ENCODE results near the gene LRBA.

Gene LRBA

DNA sequence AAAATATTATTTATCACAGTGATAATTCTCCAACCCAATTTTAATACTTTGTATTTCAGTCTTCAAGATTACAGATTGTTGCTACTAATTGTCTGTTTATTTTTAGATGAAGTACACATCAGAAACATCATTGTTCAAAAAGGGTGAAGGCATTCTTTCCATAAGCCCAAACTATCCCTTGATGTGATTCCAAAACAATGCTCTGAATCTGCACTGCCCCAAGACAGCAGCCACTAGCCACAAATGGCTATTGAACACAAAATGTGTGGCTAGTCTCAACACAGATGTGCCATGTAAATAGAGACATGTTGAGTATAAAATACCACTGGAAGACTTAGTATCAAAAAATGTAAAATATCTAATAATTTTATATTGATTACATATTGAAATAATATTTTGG, 583.9 kb downstream of the LRBA start:
- Histone ChIP-seq H3K4me1 (ENCODE audit: control extremely low read depth in 1 of 4, control insufficient read depth in 4 of 4, insufficient read depth in 4 of 4, low read length in 3 of 4) (no peaks in the 10 kb centered on the region), H3K27me3 (replicated peaks in 2 of 5; ENCODE audit: control insufficient read depth in 4 of 5, insufficient read depth in 5 of 5, low read length in 4 of 5) (no peaks in the 10 kb centered on the region), H3K4me3 (ENCODE audit: control insufficient read depth in 1 of 7, extremely low read depth in 1 of 7, insufficient read depth in 4 of 7, low read depth in 2 of 7, low read length in 6 of 7) (no peak overlapping the region), H3K9me3 (ENCODE audit: control extremely low read depth in 1 of 5, control insufficient read depth in 4 of 5, insufficient read depth in 2 of 5, low read depth in 1 of 5, low read length in 4 of 5) (no peaks in the 10 kb centered on the region), H3K36me3 (ENCODE audit: control insufficient read depth in 4 of 4, insufficient read depth in 4 of 4, low read length in 3 of 4) (peaks cover 0 to 24% (median 4%) of the 10 kb centered on the region in 4 experiments), H3K27ac (ENCODE audit: insufficient read depth in 1 of 2, low read depth in 1 of 2, low read length in 2 of 2, poor library complexity in 1 of 2, severe bottlenecking in 2 of 2) (no peak overlapping the region)
- DNase-seq, result no peak
- ChIA-PET POLR2A (no interaction called here), CTCF (no interaction called here)

GRCh38 chr4:150425161-150425560, 589.9 kb downstream of the LRBA start:
- ChIA-PET POLR2A (no interaction called here), CTCF (no interaction called here)
- no peaks in the 10 kb centered on the region for H3K9me3 ChIP-seq (ENCODE audit: control extremely low read depth in 1 of 5, control insufficient read depth in 4 of 5, insufficient read depth in 2 of 5, low read depth in 1 of 5, low read length in 4 of 5)
- H3K27ac ChIP-seq (ENCODE audit: insufficient read depth in 1 of 2, low read depth in 1 of 2, low read length in 2 of 2, poor library complexity in 1 of 2, severe bottlenecking in 2 of 2), result no peak overlapping the region
- no peak for DNase-seq
- H3K36me3 ChIP-seq (ENCODE audit: control insufficient read depth in 4 of 4, insufficient read depth in 4 of 4, low read length in 3 of 4), result peaks cover 3 to 22% (median 7%) of the 10 kb centered on the region in 4 experiments
- WGBS (ENCODE audit: insufficient coverage), result 100% methylated on average over 1 of the region's 1 CpG
- no peaks in the 10 kb centered on the region for H3K4me1 ChIP-seq (ENCODE audit: control extremely low read depth in 1 of 4, control insufficient read depth in 4 of 4, insufficient read depth in 4 of 4, low read length in 3 of 4)
- no peak overlapping the region for H3K4me3 ChIP-seq (ENCODE audit: control insufficient read depth in 1 of 7, extremely low read depth in 1 of 7, insufficient read depth in 4 of 7, low read depth in 2 of 7, low read length in 6 of 7)
- no peaks in the 10 kb centered on the region for H3K27me3 ChIP-seq (replicated peaks in 2 of 5; ENCODE audit: control insufficient read depth in 4 of 5, insufficient read depth in 5 of 5, low read length in 4 of 5)

- no peaks in the 10 kb centered on the region for H3K27me3 ChIP-seq (replicated peaks in 2 of 5; ENCODE audit: control insufficient read depth in 4 of 5, insufficient read depth in 5 of 5, low read length in 4 of 5)
- POLR2A ChIA-PET, result no interaction called here
- peaks cover 3 to 25% (median 7%) of the 10 kb centered on the region in 4 experiments for H3K36me3 ChIP-seq (ENCODE audit: control insufficient read depth in 4 of 4, insufficient read depth in 4 of 4, low read length in 3 of 4)
- H3K27ac ChIP-seq (ENCODE audit: insufficient read depth in 1 of 2, low read depth in 1 of 2, low read length in 2 of 2, poor library complexity in 1 of 2, severe bottlenecking in 2 of 2), result no peak overlapping the region
- no peaks in the 10 kb centered on the region for H3K9me3 ChIP-seq (ENCODE audit: control extremely low read depth in 1 of 5, control insufficient read depth in 4 of 5, insufficient read depth in 2 of 5, low read depth in 1 of 5, low read length in 4 of 5)
- H3K4me1 ChIP-seq (ENCODE audit: control extremely low read depth in 1 of 4, control insufficient read depth in 4 of 4, insufficient read depth in 4 of 4, low read length in 3 of 4), result no peaks in the 10 kb centered on the region
- no peak for DNase-seq
- WGBS (ENCODE audit: insufficient coverage), result 97% methylated on average over 10 of the region's 12 CpGs
- no peak overlapping the region for H3K4me3 ChIP-seq (ENCODE audit: control insufficient read depth in 1 of 7, extremely low read depth in 1 of 7, insufficient read depth in 4 of 7, low read depth in 2 of 7, low read length in 6 of 7)
- CTCF ChIA-PET, result no interaction called here
These were observed 591.6 kb downstream of the LRBA start for GRCh38 chr4:150423503-150423902.

DNA sequence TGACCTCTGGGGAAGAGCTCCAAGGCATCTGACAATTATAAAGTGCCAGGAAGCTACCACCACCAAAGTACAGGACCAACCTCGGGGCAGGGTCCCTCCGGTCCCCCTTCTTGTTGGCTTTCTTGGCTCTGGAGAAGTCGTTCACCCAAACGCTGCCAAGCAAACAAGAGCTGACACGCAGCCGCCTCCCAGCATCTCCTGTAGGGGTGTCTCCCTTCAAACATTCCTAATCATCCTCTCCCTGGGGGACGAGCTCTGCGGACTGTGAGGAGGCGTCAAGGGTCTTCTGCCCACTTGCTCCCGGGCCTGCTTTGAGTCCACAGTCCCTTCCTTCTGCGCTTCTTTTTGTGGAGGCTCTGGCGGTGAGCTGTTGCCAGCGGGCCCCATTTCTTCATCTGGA, 592.0 kb downstream of the LRBA start:
- no peaks in the 10 kb centered on the region for H3K4me1 ChIP-seq (ENCODE audit: control extremely low read depth in 1 of 4, control insufficient read depth in 4 of 4, insufficient read depth in 4 of 4, low read length in 3 of 4)
- POLR2A ChIA-PET, result no interaction called here
- peaks cover 3 to 25% (median 7%) of the 10 kb centered on the region in 4 experiments for H3K36me3 ChIP-seq (ENCODE audit: control insufficient read depth in 4 of 4, insufficient read depth in 4 of 4, low read length in 3 of 4)
- CTCF ChIA-PET, result no interaction called here
- H3K27me3 ChIP-seq (replicated peaks in 2 of 5; ENCODE audit: control insufficient read depth in 4 of 5, insufficient read depth in 5 of 5, low read length in 4 of 5), result no peaks in the 10 kb centered on the region
- no peak for DNase-seq
- 90% methylated on average over 13 of the region's 13 CpGs for WGBS (ENCODE audit: insufficient coverage)
- H3K4me3 ChIP-seq (ENCODE audit: control insufficient read depth in 1 of 7, extremely low read depth in 1 of 7, insufficient read depth in 4 of 7, low read depth in 2 of 7, low read length in 6 of 7), result no peak overlapping the region
- no peak overlapping the region for H3K27ac ChIP-seq (ENCODE audit: insufficient read depth in 1 of 2, low read depth in 1 of 2, low read length in 2 of 2, poor library complexity in 1 of 2, severe bottlenecking in 2 of 2)
- H3K9me3 ChIP-seq (ENCODE audit: control extremely low read depth in 1 of 5, control insufficient read depth in 4 of 5, insufficient read depth in 2 of 5, low read depth in 1 of 5, low read length in 4 of 5), result no peaks in the 10 kb centered on the region

- 100% methylated on average over 1 of the region's 1 CpG for WGBS (ENCODE audit: insufficient coverage)
- H3K4me1 ChIP-seq (ENCODE audit: control extremely low read depth in 1 of 4, control insufficient read depth in 4 of 4, insufficient read depth in 4 of 4, low read length in 3 of 4), result no peaks in the 10 kb centered on the region
- no peak overlapping the region for H3K27ac ChIP-seq (ENCODE audit: insufficient read depth in 1 of 2, low read depth in 1 of 2, low read length in 2 of 2, poor library complexity in 1 of 2, severe bottlenecking in 2 of 2)
- no peak for DNase-seq
- ChIA-PET POLR2A (no interaction called here), CTCF (no interaction called here)
- H3K9me3 ChIP-seq (ENCODE audit: control extremely low read depth in 1 of 5, control insufficient read depth in 4 of 5, insufficient read depth in 2 of 5, low read depth in 1 of 5, low read length in 4 of 5), result no peaks in the 10 kb centered on the region
- H3K4me3 ChIP-seq (ENCODE audit: control insufficient read depth in 1 of 7, extremely low read depth in 1 of 7, insufficient read depth in 4 of 7, low read depth in 2 of 7, low read length in 6 of 7), result no peak overlapping the region
- H3K27me3 ChIP-seq (replicated peaks in 2 of 5; ENCODE audit: control insufficient read depth in 4 of 5, insufficient read depth in 5 of 5, low read length in 4 of 5), result no peaks in the 10 kb centered on the region
- peaks cover 2 to 25% (median 7%) of the 10 kb centered on the region in 4 experiments for H3K36me3 ChIP-seq (ENCODE audit: control insufficient read depth in 4 of 4, insufficient read depth in 4 of 4, low read length in 3 of 4)
These were observed 593.5 kb downstream of the LRBA start for GRCh38 chr4:150421612-150422011.

GRCh38 chr4:150419939-150420338, 595.1 kb downstream of the LRBA start:
- Histone ChIP-seq H3K4me1 (ENCODE audit: control extremely low read depth in 1 of 4, control insufficient read depth in 4 of 4, insufficient read depth in 4 of 4, low read length in 3 of 4) (no peaks in the 10 kb centered on the region), H3K9me3 (ENCODE audit: control extremely low read depth in 1 of 5, control insufficient read depth in 4 of 5, insufficient read depth in 2 of 5, low read depth in 1 of 5, low read length in 4 of 5) (no peaks in the 10 kb centered on the region), H3K4me3 (ENCODE audit: control insufficient read depth in 1 of 7, extremely low read depth in 1 of 7, insufficient read depth in 4 of 7, low read depth in 2 of 7, low read length in 6 of 7) (no peak overlapping the region), H3K27ac (ENCODE audit: insufficient read depth in 1 of 2, low read depth in 1 of 2, low read length in 2 of 2, poor library complexity in 1 of 2, severe bottlenecking in 2 of 2) (no peak overlapping the region), H3K27me3 (replicated peaks in 2 of 5; ENCODE audit: control insufficient read depth in 4 of 5, insufficient read depth in 5 of 5, low read length in 4 of 5) (no peaks in the 10 kb centered on the region), H3K36me3 (ENCODE audit: control insufficient read depth in 4 of 4, insufficient read depth in 4 of 4, low read length in 3 of 4) (peaks cover 2 to 29% (median 7%) of the 10 kb centered on the region in 4 experiments)
- 92% methylated on average over 2 of the region's 4 CpGs for WGBS (ENCODE audit: insufficient coverage)
- POLR2A ChIA-PET, result no interaction called here
- CTCF ChIA-PET, result no interaction called here
- DNase-seq, result no peak

DNA sequence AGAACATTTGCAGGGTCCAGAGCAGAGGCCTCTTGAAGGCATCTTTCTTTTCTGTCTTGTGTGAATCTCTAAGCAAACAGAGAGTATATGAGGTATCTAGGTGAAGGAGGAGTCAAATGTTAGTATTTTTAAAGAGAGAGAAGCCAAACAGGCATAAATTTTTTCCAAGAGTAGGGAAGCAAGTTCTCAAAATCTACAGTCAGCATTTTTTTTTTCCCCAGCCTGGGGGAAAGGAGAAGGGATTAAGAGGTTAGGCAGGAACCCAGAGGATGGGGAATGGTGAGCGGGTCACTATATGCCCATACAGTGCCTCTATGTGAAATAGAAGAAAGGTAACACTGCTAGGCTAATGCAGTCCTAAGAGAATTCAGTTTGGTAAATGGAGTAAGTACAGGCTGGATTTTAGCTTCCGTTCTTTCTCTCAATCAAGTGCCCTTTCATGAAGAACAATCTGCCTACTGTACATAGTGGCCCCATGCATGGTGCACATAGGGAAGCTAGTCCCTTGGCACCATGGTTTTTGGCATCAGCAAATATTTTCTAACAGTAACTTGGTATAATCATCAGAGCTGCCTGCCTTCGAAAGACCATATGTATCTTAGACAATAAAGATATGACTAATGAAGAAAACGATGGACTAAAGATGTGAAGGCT, 596.2 kb downstream of the LRBA start:
- DNase-seq, result no peak
- H3K27ac ChIP-seq (ENCODE audit: insufficient read depth in 1 of 2, low read depth in 1 of 2, low read length in 2 of 2, poor library complexity in 1 of 2, severe bottlenecking in 2 of 2), result no peak overlapping the region
- 100% methylated on average over 2 of the region's 4 CpGs for WGBS (ENCODE audit: insufficient coverage)
- ChIA-PET POLR2A (no interaction called here), CTCF (interaction anchor here (0.9 kb wide), 1 partner anchor 10 kb away, joined by 3 read pairs; no protein-coding TSS in a partner anchor)
- no peak overlapping the region for H3K4me3 ChIP-seq (ENCODE audit: control insufficient read depth in 1 of 7, extremely low read depth in 1 of 7, insufficient read depth in 4 of 7, low read depth in 2 of 7, low read length in 6 of 7)
- H3K36me3 ChIP-seq (ENCODE audit: control insufficient read depth in 4 of 4, insufficient read depth in 4 of 4, low read length in 3 of 4), result peaks cover 0 to 27% (median 7%) of the 10 kb centered on the region in 4 experiments
- no peaks in the 10 kb centered on the region for H3K9me3 ChIP-seq (ENCODE audit: control extremely low read depth in 1 of 5, control insufficient read depth in 4 of 5, insufficient read depth in 2 of 5, low read depth in 1 of 5, low read length in 4 of 5)
- no peaks in the 10 kb centered on the region for H3K27me3 ChIP-seq (replicated peaks in 2 of 5; ENCODE audit: control insufficient read depth in 4 of 5, insufficient read depth in 5 of 5, low read length in 4 of 5)
- no peaks in the 10 kb centered on the region for H3K4me1 ChIP-seq (ENCODE audit: control extremely low read depth in 1 of 4, control insufficient read depth in 4 of 4, insufficient read depth in 4 of 4, low read length in 3 of 4)

Data from common myeloid progenitor, CD34-positive (primary cell).